Heart left ventricle (tissue), 16 donors: ENCODE data around the gene ZNF497. TPM values are rescaled to one million over a fixed set of nuclear protein-coding genes. Genes with fewer than 3 reads are reported as not detected.
"Not testable (repeated sequence)": the region's sequence is repeated elsewhere in the genome, so short reads cannot be mapped to it uniquely, and the experiment has no call there.

Experiments used
- ATAC-seq, 4 donors: fragments of 200-7000 bp; cut with Tn5 transposase; one replicate each; pipeline ENCODE4 v1.9.1; 2020 to 2022; ENCODE audit warnings: moderate library complexity in 4 of 4, mild to moderate bottlenecking in 3 of 4, moderate number of reproducible peaks in 1 of 4
- DNase-seq, 5 donors: peaks; one replicate each; pipeline ENCODE4 v3.0.0-alpha.2; 2020
- H3K27ac ChIP-seq, 12 donors: fragments of 200-600 bp; sonication (generic) in 4 of 12; one replicate each; pipeline versions ENCODE4 v1.5.0 to v1.8.0; 2016 to 2022; ENCODE audit warnings: mild to moderate bottlenecking in 2 of 12
- H3K27me3 ChIP-seq, 9 donors: fragments of 200-600 bp; sonication (generic) in 2 of 9; one replicate each; pipeline versions ENCODE4 v1.5.1 to v1.8.0; 2016 to 2022; ENCODE audit warnings: mild to moderate bottlenecking in 3 of 9
- H3K36me3 ChIP-seq, 9 donors: fragments of 200-600 bp; sonication (generic) in 2 of 9; one replicate each; pipeline versions ENCODE4 v1.5.0 to v1.8.0; 2018 to 2022; ENCODE audit warnings: mild to moderate bottlenecking in 2 of 9
- H3K4me1 ChIP-seq, 12 donors: fragments of 200-600 bp; sonication (generic) in 4 of 12; one replicate each; pipeline versions ENCODE4 v1.5.0 to v1.8.0; 2016 to 2022; ENCODE audit warnings: mild to moderate bottlenecking in 3 of 12
- H3K4me3 ChIP-seq, 12 donors: fragments of 200-600 bp; sonication (generic) in 4 of 12; one replicate each; pipeline versions ENCODE4 v1.5.0 to v1.8.0; 2017 to 2022; ENCODE audit warnings: mild to moderate bottlenecking in 9 of 12, moderate library complexity in 4 of 12
- H3K9me3 ChIP-seq, 12 donors: fragments of 200-600 bp; sonication (generic) in 4 of 12; one replicate each; pipeline versions ENCODE4 v1.5.0 to v1.8.0; 2016 to 2022; ENCODE audit warnings: mild to moderate bottlenecking in 1 of 12
- CTCF ChIP-seq, 12 donors: fragments of 200-600 bp; sonication (generic) in 4 of 12; IDR thresholded peaks; one replicate each; pipeline versions ENCODE4 v1.5.0 to v1.8.0; 2018 to 2022; ENCODE audit warnings: antibody characterized with exemption in 12 of 12, mild to moderate bottlenecking in 5 of 12
- POLR2A ChIP-seq, 2 donors: fragments of 450-650 bp; IDR thresholded peaks; one replicate each; pipeline ENCODE4 v1.6.1; 2017; ENCODE audit warnings: antibody characterized with exemption in 2 of 2, mild to moderate bottlenecking in 2 of 2, moderate library complexity in 2 of 2
- WGBS, 4 donors: extraction: QIAGEN DNeasy Blood & Tissue Kit in 2 of 4; methylation state at CpG; one replicate each; pipeline versions ENCODE4 v1.1.5 to v1.1.7; 2013 to 2018; 5-methylcytosine and 5-hydroxymethylcytosine counted together
- intact Hi-C, 10 donors: fragments of 100-400 bp; cut with DNase I; formaldehyde crosslinking; loops; one replicate each; pipeline versions ENCODE4 v1.11.1 to v1.14.2; 2022
- polyA plus RNA-seq, 2 donors: library from polyadenylated mRNA; stranded (reverse); fragments of 200-250 nt; gene quantifications; one replicate each; pipeline ENCODE4 v1.2.3, GENCODE V29; 2013
- total RNA-seq, 9 donors: library from RNA; depleted of rRNA in 2 of 9; stranded (reverse); fragments of >200 nt in 2 of 9; fragmentation: NEBNext Ultra II Directional in 3 of 9; extraction: Animal tissue kit (Norgen Biotek cat#: 25700) in 3 of 9; gene quantifications; one replicate each; pipeline versions ENCODE4 v1.1.0 to v1.2.4, GENCODE V29; 2016 to 2023
- donor health status: ischemic (EF 13 %, LVEDD 7.1; RV severe dilation, severe dysfunction).
- donor health status: healthy with polysubstance abuse.
- donor health status: DM: no; HTN: yes; CAD: no.
- donor health status: DM: no; HTN: no; CAD: no.
- donor health status: ischemic (EF 25% LVEDD 6.9; RV normal size, moderate dysfunction).
- donor health status: ischemic (EF 25% LVEDD 5.7; RV mildly dilated, moderate dysfunction).
- donor health status: healthy.
- donor health status: DM: yes; HTN: yes; CAD: no.
- donor health status: ischemic (EF 35%, LVEDD 5.7; RV mildly dilated, moderate dysfunction).
- donor health status: nonischemic (EF 11% LVEDD 7.7; RV severe dilation, severe dysfunction).
- donor health status: DM: yes; HTN: yes; CAD: no.
- donor health status: PGD.
- donor health status: ischemic (EF 29% LVEDD 5.4; RV normal size, mild dysfunction).
- donor health status: nonischemic (EF 23%, LVEDD 6.1; RV moderate dilation, normal function).

ZNF497 gene
- total and polyA plus RNA-seq, 11 donors: 0.08 to 1.1 (median 0.30) TPM

GRCh38 chr19:58379246-58379645 is 16.7 kb upstream of the ZNF497 start:
- H3K4me1 ChIP-seq: peaks cover 0 to 25% (median 20%) of the 10 kb centered on the region in 12 donors
- peak in 1 of 5 donors; percentile 17 for DNase-seq
- H3K27ac ChIP-seq: no peak overlapping the region
- TF ChIP-seq POLR2A (IDR thresholded peaks at IDR 0.05): no peak
- TF ChIP-seq CTCF (IDR thresholded peaks at IDR 0.05): no peak
- H3K27me3 ChIP-seq: no peaks in the 10 kb centered on the region
- 85 to 94% (median 91%) methylated on average over 5 to 6 of the region's 6 CpGs for WGBS, 4 donors
- ATAC-seq: no peak
- no peak overlapping the region for H3K4me3 ChIP-seq
- intact Hi-C loops: no loop called here
- H3K36me3 ChIP-seq: no peaks in the 10 kb centered on the region
- no peaks in the 10 kb centered on the region for H3K9me3 ChIP-seq

GRCh38 chr19:58376724-58377123 is 14.2 kb upstream of the ZNF497 start:
- ATAC-seq, DNase-seq, intact Hi-C loops: not testable (repeated sequence)

GRCh38 chr19:58374200-58374599 is 11.6 kb upstream of the ZNF497 start:
- WGBS, 4 donors: 91 to 93% (median 91%) methylated on average over 4 of the region's 4 CpGs
- DNase-seq (no peak), ATAC-seq (no peak)
- Histone ChIP-seq H3K27me3 (no peaks in the 10 kb centered on the region), H3K9me3 (no peaks in the 10 kb centered on the region), H3K36me3 (no peaks in the 10 kb centered on the region), H3K4me1 (peaks cover 0 to 12% (median 1%) of the 10 kb centered on the region in 12 donors), H3K4me3 (no peak overlapping the region), H3K27ac (no peak overlapping the region)
- TF ChIP-seq POLR2A (IDR thresholded peaks at IDR 0.05) (no peak), CTCF (IDR thresholded peaks at IDR 0.05) (no peak)
- intact Hi-C loops: no loop called here

More at GRCh38 chr19:58376724-58377123, 14.2 kb upstream of the ZNF497 start:
- not testable (repeated sequence) for H3K4me3 ChIP-seq, H3K27me3 ChIP-seq, H3K9me3 ChIP-seq, H3K27ac ChIP-seq, H3K36me3 ChIP-seq
- peaks cover 0 to 27% (median 18%) of the 10 kb centered on the region in 12 donors for H3K4me1 ChIP-seq
- 81 to 86% (median 83%) methylated on average over 7 of the region's 7 CpGs for WGBS, 4 donors

- peaks cover 0 to 12% (median 2%) of the 10 kb centered on the region in 12 donors for H3K4me1 ChIP-seq
- H3K27ac ChIP-seq: peak overlapping the region in 9 of 12 donors; percentile 6 to 75 (median 56)
- H3K9me3 ChIP-seq: no peaks in the 10 kb centered on the region
- peaks cover 0 to 15% (median 0%) of the 10 kb centered on the region in 9 donors for H3K27me3 ChIP-seq
- intact Hi-C loops: no loop called here
- H3K4me3 ChIP-seq: no peak overlapping the region
- no peaks in the 10 kb centered on the region for H3K36me3 ChIP-seq
- ATAC-seq (peak; percentile 86 to 95 (median 87)), DNase-seq (peak in 2 of 5 donors; percentile 63 to 79)
- WGBS, 4 donors: 59 to 71% (median 67%) methylated on average over 15 of the region's 15 CpGs
- TF ChIP-seq CTCF (IDR thresholded peaks at IDR 0.05) (no peak), POLR2A (IDR thresholded peaks at IDR 0.05) (no peak)
These were observed 10.0 kb upstream of the ZNF497 start for GRCh38 chr19:58372311-58373133.
